ENCODE measurements around the gene CAMTA2. TPM values are rescaled to one million over a fixed set of nuclear protein-coding genes. Genes with fewer than 3 reads are reported as not detected.

The CAMTA2 gene
- polyA plus RNA-seq, 1 donor from 2014 or later = 7.3 TPM

DNA sequence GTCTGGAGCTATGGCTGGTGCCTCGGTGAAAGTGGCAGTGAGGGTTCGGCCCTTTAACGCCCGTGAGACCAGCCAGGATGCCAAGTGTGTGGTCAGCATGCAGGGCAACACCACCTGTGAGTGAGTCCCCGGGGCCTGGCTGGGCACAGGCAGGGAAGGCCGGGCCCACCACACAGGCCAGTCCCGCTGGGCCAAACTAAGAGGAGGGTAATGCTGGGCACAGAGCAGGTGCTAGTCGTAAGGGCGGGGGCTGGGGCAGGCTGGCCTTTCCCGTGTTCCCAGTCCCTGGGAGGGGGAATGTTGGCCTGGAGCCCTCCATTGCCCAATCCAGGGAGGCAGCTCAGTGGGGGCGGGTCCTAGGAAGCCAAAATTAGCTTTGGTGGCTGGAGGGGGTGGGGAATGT lies 12.8 kb upstream of the CAMTA2 start:
- Histone ChIP-seq H3K9me3 (ENCODE audit: low read length) (no peaks in the 10 kb centered on the region), H3K27ac (ENCODE audit: low read length) (no peak overlapping the region), H3K27me3 (ENCODE audit: insufficient read depth, low read depth, low read length) (no peaks in the 10 kb centered on the region), H4K20me1 (ENCODE audit: insufficient read depth) (no peaks in the 10 kb centered on the region), H2AFZ (ENCODE audit: low read depth, low read length) (no peak overlapping the region), H3K9me2 (ENCODE audit: insufficient read depth, low read length) (no peaks in the 10 kb centered on the region), H3K79me2 (replicated peaks; ENCODE audit: insufficient read depth, low read length) (peaks cover 16% of the 10 kb centered on the region), H3K4me2 (ENCODE audit: low read length) (no peak overlapping the region), H3K4me3 (ENCODE audit: low read length) (peak overlapping the region; percentile 96), H3K36me3 (ENCODE audit: insufficient read depth, low read length) (no peaks in the 10 kb centered on the region), H3K9ac (ENCODE audit: low read length) (no peak overlapping the region), H3F3A (ENCODE audit: insufficient read depth, low read length, poor library complexity, severe bottlenecking) (no peaks in the 10 kb centered on the region)
- no peak for TF ChIP-seq EZH2 (IDR thresholded peaks at IDR 0.05; ENCODE audit: borderline replicate concordance, insufficient read depth, low read length, poor library complexity, severe bottlenecking)
- TF ChIP-seq EP300 (conservative IDR thresholded peaks at IDR 0.05; ENCODE audit: poor library complexity, severe bottlenecking) = no peak
- no peak for TF ChIP-seq CTCF (IDR thresholded peaks at IDR 0.05; ENCODE audit: poor library complexity, severe bottlenecking)
- TF ChIP-seq RAD21 (conservative IDR thresholded peaks at IDR 0.05) = no peak
- TF ChIP-seq POLR2AphosphoS5 (IDR thresholded peaks at IDR 0.05) = no peak
- TF ChIP-seq, protein P1, sequence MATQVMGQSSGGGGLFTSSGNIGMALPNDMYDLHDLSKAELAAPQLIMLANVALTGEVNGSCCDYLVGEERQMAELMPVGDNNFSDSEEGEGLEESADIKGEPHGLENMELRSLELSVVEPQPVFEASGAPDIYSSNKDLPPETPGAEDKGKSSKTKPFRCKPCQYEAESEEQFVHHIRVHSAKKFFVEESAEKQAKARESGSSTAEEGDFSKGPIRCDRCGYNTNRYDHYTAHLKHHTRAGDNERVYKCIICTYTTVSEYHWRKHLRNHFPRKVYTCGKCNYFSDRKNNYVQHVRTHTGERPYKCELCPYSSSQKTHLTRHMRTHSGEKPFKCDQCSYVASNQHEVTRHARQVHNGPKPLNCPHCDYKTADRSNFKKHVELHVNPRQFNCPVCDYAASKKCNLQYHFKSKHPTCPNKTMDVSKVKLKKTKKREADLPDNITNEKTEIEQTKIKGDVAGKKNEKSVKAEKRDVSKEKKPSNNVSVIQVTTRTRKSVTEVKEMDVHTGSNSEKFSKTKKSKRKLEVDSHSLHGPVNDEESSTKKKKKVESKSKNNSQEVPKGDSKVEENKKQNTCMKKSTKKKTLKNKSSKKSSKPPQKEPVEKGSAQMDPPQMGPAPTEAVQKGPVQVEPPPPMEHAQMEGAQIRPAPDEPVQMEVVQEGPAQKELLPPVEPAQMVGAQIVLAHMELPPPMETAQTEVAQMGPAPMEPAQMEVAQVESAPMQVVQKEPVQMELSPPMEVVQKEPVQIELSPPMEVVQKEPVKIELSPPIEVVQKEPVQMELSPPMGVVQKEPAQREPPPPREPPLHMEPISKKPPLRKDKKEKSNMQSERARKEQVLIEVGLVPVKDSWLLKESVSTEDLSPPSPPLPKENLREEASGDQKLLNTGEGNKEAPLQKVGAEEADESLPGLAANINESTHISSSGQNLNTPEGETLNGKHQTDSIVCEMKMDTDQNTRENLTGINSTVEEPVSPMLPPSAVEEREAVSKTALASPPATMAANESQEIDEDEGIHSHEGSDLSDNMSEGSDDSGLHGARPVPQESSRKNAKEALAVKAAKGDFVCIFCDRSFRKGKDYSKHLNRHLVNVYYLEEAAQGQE (IDR thresholded peaks at IDR 0.05; ENCODE audit: borderline replicate concordance) = no peak
- no peak for TF ChIP-seq TAF1 (IDR thresholded peaks at IDR 0.05; ENCODE audit: low read depth)
- TF ChIP-seq SMC3 (conservative IDR thresholded peaks at IDR 0.05; ENCODE audit: poor library complexity) = no peak
- no peak for TF ChIP-seq MXI1 (conservative IDR thresholded peaks at IDR 0.05; ENCODE audit: poor library complexity, severe bottlenecking)

DNA sequence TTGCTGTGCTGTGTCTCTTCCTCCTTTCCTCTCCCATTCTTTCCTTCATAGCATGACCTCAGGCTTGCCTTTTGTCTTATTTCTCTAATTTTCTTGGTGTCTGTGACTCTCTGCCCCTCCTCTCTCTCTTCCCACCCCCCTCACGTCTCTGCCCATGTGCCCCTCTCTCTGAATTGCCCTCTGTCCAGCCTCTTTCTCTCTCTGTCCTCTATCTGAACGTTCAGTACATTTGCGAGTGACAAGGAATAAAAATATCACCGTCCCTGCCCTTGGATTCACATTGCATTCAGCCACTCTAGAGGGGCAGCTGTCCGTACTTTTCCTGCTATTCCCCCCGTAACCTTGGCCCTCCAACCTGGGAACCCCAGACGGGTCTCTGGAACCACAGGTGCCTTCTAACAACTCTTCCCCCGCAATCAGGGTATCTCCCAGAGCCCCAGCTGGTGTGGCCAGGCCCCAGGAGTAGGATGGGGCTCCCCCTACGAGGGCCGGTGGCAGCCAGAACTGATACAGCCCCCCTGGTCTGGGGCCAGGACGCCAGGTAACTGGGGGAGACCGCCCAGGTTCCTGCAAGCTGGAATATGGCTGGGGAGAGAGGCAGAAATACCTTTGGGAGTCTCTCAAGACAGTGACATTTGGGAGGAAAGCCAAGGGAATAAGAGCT lies 12.1 kb upstream of the CAMTA2 start:
- H3K4me2 ChIP-seq (ENCODE audit: low read length) = peak overlapping the region; percentile 84
- no peaks in the 10 kb centered on the region for H3F3A ChIP-seq (ENCODE audit: insufficient read depth, low read length, poor library complexity, severe bottlenecking)
- no peaks in the 10 kb centered on the region for H4K20me1 ChIP-seq (ENCODE audit: insufficient read depth)
- H3K9me3 ChIP-seq (ENCODE audit: low read length) = no peaks in the 10 kb centered on the region
- H3K4me3 ChIP-seq (ENCODE audit: low read length) = peak overlapping the region; percentile 96
- H3K36me3 ChIP-seq (ENCODE audit: insufficient read depth, low read length) = no peaks in the 10 kb centered on the region
- no peak overlapping the region for H2AFZ ChIP-seq (ENCODE audit: low read depth, low read length)
- no peaks in the 10 kb centered on the region for H3K27me3 ChIP-seq (ENCODE audit: insufficient read depth, low read depth, low read length)
- no peaks in the 10 kb centered on the region for H3K9me2 ChIP-seq (ENCODE audit: insufficient read depth, low read length)
- TF ChIP-seq TAF1 (IDR thresholded peaks at IDR 0.05; ENCODE audit: low read depth) (no peak), RAD21 (conservative IDR thresholded peaks at IDR 0.05) (no peak), EP300 (conservative IDR thresholded peaks at IDR 0.05; ENCODE audit: poor library complexity, severe bottlenecking) (no peak), CTCF (IDR thresholded peaks at IDR 0.05; ENCODE audit: poor library complexity, severe bottlenecking) (no peak), MXI1 (conservative IDR thresholded peaks at IDR 0.05; ENCODE audit: poor library complexity, severe bottlenecking) (no peak), POLR2AphosphoS5 (IDR thresholded peaks at IDR 0.05) (no peak), SMC3 (conservative IDR thresholded peaks at IDR 0.05; ENCODE audit: poor library complexity) (no peak), EZH2 (IDR thresholded peaks at IDR 0.05; ENCODE audit: borderline replicate concordance, insufficient read depth, low read length, poor library complexity, severe bottlenecking) (no peak)
- TF ChIP-seq, protein P1 (IDR thresholded peaks at IDR 0.05; ENCODE audit: borderline replicate concordance) = no peak
- peaks cover 16% of the 10 kb centered on the region for H3K79me2 ChIP-seq (replicated peaks; ENCODE audit: insufficient read depth, low read length)
- peak overlapping the region; percentile 81 for H3K9ac ChIP-seq (ENCODE audit: low read length)
- no peak overlapping the region for H3K27ac ChIP-seq (ENCODE audit: low read length)
